Neural progenitor cell (in vitro differentiated cells): Measurements from ENCODE around the gene ANKLE1. TPM values are rescaled to one million over a fixed set of nuclear protein-coding genes. Genes with fewer than 3 reads are reported as not detected.
"Not testable (repeated sequence)": the region's sequence is repeated elsewhere in the genome, so short reads cannot be mapped to it uniquely, and the experiment has no call there.

Experiments used
- DNase-seq: peaks from one replicate; pipeline ENCODE4 v3.0.0-alpha.2; 2016; ENCODE audit warnings: low spot score
- H2AFZ ChIP-seq: fragments of 200-600 bp; sonication (generic); replicated peaks from 2 replicates; pipeline ENCODE4 v1.6.1; 2016; ENCODE audit warnings: antibody characterized with exemption
- H3F3A ChIP-seq: fragments of 200-600 bp; sonication (generic); 2 replicates; pipeline ENCODE4 v1.6.1; 2016; ENCODE audit warnings: antibody characterized with exemption, low read depth
- H3K27ac ChIP-seq: fragments of 200-600 bp; sonication (generic); 2 replicates; pipeline ENCODE4 v1.5.1; 2016; ENCODE audit warnings: mild to moderate bottlenecking
- H3K27me3 ChIP-seq: fragments of 200-600 bp; sonication (generic); 2 replicates; pipeline ENCODE4 v1.6.1; 2016; ENCODE audit warnings: mild to moderate bottlenecking, moderate library complexity
- H3K36me3 ChIP-seq: fragments of 200-600 bp; sonication (generic); 2 replicates; pipeline ENCODE4 v1.5.1; 2016
- H3K4me1 ChIP-seq: fragments of 200-600 bp; sonication (generic); 2 replicates; pipeline ENCODE4 v1.6.1; 2016; ENCODE audit warnings: mixed run types
- H3K4me2 ChIP-seq: fragments of 200-600 bp; sonication (generic); 2 replicates; pipeline ENCODE4 v1.6.1; 2016
- H3K4me3 ChIP-seq: fragments of 200-600 bp; sonication (generic); 2 replicates; pipeline ENCODE4 v1.5.1; 2016
- H3K79me2 ChIP-seq: fragments of 200-600 bp; sonication (generic); 2 replicates; pipeline ENCODE4 v1.6.1; 2016; ENCODE audit warnings: low read depth
- H3K9ac ChIP-seq: fragments of 200-600 bp; sonication (generic); 2 replicates; pipeline ENCODE4 v1.6.1; 2016
- H3K9me3 ChIP-seq: fragments of 200-600 bp; sonication (generic); 2 replicates; pipeline ENCODE4 v1.5.1; 2016; ENCODE audit warnings: low read depth
- H4K20me1 ChIP-seq: fragments of 200-600 bp; sonication (generic); 2 replicates; pipeline ENCODE4 v1.6.1; 2016; ENCODE audit warnings: low read depth
- H3K27ac Mint-ChIP-seq: 3 replicates; pipeline ENCODE4 v1.8.0; 2021; ENCODE audit warnings: mixed read lengths
- H3K27me3 Mint-ChIP-seq: 2 replicates; pipeline ENCODE4 v1.8.0; 2022; ENCODE audit warnings: low read depth, mild to moderate bottlenecking, inconsistent platforms, moderate library complexity, mixed read lengths; ENCODE audit not compliant: insufficient read depth
- H3K36me3 Mint-ChIP-seq: 3 replicates; pipeline ENCODE4 v1.8.0; 2021; ENCODE audit warnings: mixed read lengths
- H3K4me1 Mint-ChIP-seq: 3 replicates; pipeline ENCODE4 v1.8.0; 2021; ENCODE audit warnings: mixed read lengths
- H3K4me3 Mint-ChIP-seq: 3 replicates; pipeline ENCODE4 v1.8.0; 2021; ENCODE audit warnings: mild to moderate bottlenecking, moderate library complexity, mixed read lengths
- H3K9me3 Mint-ChIP-seq: 3 replicates; pipeline ENCODE4 v1.8.0; 2020; ENCODE audit warnings: mixed read lengths
- EZH2 ChIP-seq: fragments of 200-600 bp; sonication (generic); IDR thresholded peaks from 2 replicates; pipeline ENCODE4 v1.6.1; 2017; ENCODE audit warnings: antibody characterized with exemption, mild to moderate bottlenecking, moderate library complexity
- EZH2phosphoT487 ChIP-seq: fragments of 200-600 bp; sonication (generic); IDR thresholded peaks from 2 replicates; pipeline ENCODE4 v1.6.1; 2017; ENCODE audit warnings: antibody characterized with exemption
- total RNA-seq: library from RNA; depleted of rRNA; stranded (reverse); fragments of >200 nt; gene quantifications from 2 replicates; pipeline ENCODE4 v1.2.3, GENCODE V29; 2015; ENCODE audit warnings: low replicate concordance
- TF ChIP-seq, protein P1 (sequence below): fragments of 200-600 bp; sonication (generic); IDR thresholded peaks from 2 replicates; pipeline ENCODE4 v1.5.1; 2017; ENCODE audit warnings: antibody characterized with exemption, mild to moderate bottlenecking

The ANKLE1 gene
- total RNA-seq, 1 donor from 2014 or later = 2.3 TPM

GRCh38 chr19:17266589-17266974, 15.1 kb upstream of the ANKLE1 start:
- Mint-ChIP-seq H3K4me1 (peaks cover 23% of the 10 kb centered on the region), H3K36me3 (peaks cover 7% of the 10 kb centered on the region), H3K27ac (peak overlapping the region; percentile 29), H3K27me3 (peaks cover 5% of the 10 kb centered on the region), H3K9me3 (no peaks in the 10 kb centered on the region), H3K4me3 (peak overlapping the region; percentile 86)
- Histone ChIP-seq H3K36me3 (no peaks in the 10 kb centered on the region), H3F3A (peaks cover 23% of the 10 kb centered on the region), H3K4me1 (peaks cover 5% of the 10 kb centered on the region), H2AFZ (no peak overlapping the region), H4K20me1 (no peaks in the 10 kb centered on the region), H3K4me2 (no peak overlapping the region), H3K27ac (no peak overlapping the region), H3K27me3 (no peaks in the 10 kb centered on the region), H3K9ac (no peak overlapping the region), H3K9me3 (no peaks in the 10 kb centered on the region), H3K4me3 (no peak overlapping the region), H3K79me2 (peaks cover 17% of the 10 kb centered on the region)
- DNase-seq = peak; percentile 41
- TF ChIP-seq, protein P1, sequence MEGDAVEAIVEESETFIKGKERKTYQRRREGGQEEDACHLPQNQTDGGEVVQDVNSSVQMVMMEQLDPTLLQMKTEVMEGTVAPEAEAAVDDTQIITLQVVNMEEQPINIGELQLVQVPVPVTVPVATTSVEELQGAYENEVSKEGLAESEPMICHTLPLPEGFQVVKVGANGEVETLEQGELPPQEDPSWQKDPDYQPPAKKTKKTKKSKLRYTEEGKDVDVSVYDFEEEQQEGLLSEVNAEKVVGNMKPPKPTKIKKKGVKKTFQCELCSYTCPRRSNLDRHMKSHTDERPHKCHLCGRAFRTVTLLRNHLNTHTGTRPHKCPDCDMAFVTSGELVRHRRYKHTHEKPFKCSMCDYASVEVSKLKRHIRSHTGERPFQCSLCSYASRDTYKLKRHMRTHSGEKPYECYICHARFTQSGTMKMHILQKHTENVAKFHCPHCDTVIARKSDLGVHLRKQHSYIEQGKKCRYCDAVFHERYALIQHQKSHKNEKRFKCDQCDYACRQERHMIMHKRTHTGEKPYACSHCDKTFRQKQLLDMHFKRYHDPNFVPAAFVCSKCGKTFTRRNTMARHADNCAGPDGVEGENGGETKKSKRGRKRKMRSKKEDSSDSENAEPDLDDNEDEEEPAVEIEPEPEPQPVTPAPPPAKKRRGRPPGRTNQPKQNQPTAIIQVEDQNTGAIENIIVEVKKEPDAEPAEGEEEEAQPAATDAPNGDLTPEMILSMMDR = no peak
- no peak for TF ChIP-seq EZH2
- TF ChIP-seq EZH2phosphoT487 = no peak

GRCh38 chr19:17266975-17267788, 14.5 kb upstream of the ANKLE1 start, which contains the start of gene BABAM1:
TSS of gene BABAM1 (plus strand) at chr19:17267443. CDS start at chr19:17268807, 1,364 bp downstream.
- Histone ChIP-seq H4K20me1 (no peaks in the 10 kb centered on the region), H3K79me2 (peaks cover 17% of the 10 kb centered on the region), H2AFZ (peak within 1 kb of the TSS; percentile 94), H3K9ac (peak within 1 kb of the TSS; percentile 92), H3K4me1 (peaks cover 5% of the 10 kb centered on the region), H3K27ac (no peak within 1 kb of the TSS), H3K27me3 (no peaks in the 10 kb centered on the region), H3K9me3 (no peaks in the 10 kb centered on the region), H3K4me2 (peak within 1 kb of the TSS; percentile 95), H3F3A (peaks cover 23% of the 10 kb centered on the region), H3K36me3 (no peaks in the 10 kb centered on the region), H3K4me3 (peak within 1 kb of the TSS; percentile 99)
- Mint-ChIP-seq H3K36me3 (peaks cover 8% of the 10 kb centered on the region), H3K27me3 (peaks cover 5% of the 10 kb centered on the region), H3K27ac (peak within 1 kb of the TSS; percentile 74), H3K4me1 (peaks cover 23% of the 10 kb centered on the region), H3K9me3 (no peaks in the 10 kb centered on the region), H3K4me3 (peak within 1 kb of the TSS; percentile 86)
- peak; percentile 97 for DNase-seq
- TF ChIP-seq, protein P1 = no peak
- no peak for TF ChIP-seq EZH2phosphoT487
- TF ChIP-seq EZH2 = no peak

DNA sequence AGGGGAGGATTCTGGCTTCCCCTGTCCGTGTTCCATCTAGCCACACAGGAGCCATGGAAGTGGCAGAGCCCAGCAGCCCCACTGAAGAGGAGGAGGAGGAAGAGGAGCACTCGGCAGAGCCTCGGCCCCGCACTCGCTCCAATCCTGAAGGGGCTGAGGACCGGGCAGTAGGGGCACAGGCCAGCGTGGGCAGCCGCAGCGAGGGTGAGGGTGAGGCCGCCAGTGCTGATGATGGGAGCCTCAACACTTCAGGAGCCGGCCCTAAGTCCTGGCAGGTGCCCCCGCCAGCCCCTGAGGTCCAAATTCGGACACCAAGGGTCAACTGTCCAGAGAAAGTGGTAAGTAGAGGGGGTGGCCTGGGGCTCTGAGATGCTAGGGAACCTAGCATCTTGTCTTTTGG, 12.9 kb upstream of the ANKLE1 start:
- no peak for DNase-seq
- no peak overlapping the region for H3K27ac ChIP-seq
- H3K9me3 ChIP-seq = no peaks in the 10 kb centered on the region
- TF ChIP-seq, protein P1 = no peak
- TF ChIP-seq EZH2phosphoT487 = no peak
- H3K4me3 ChIP-seq = no peak overlapping the region
- peaks cover 5% of the 10 kb centered on the region for H3K27me3 Mint-ChIP-seq
- no peaks in the 10 kb centered on the region for H3K27me3 ChIP-seq
- peak overlapping the region; percentile 86 for H3K4me3 Mint-ChIP-seq
- H3K4me1 ChIP-seq = peaks cover 5% of the 10 kb centered on the region
- no peaks in the 10 kb centered on the region for H3K36me3 ChIP-seq
- peaks cover 23% of the 10 kb centered on the region for H3F3A ChIP-seq
- no peak overlapping the region for H3K4me2 ChIP-seq
- no peaks in the 10 kb centered on the region for H4K20me1 ChIP-seq
- H3K27ac Mint-ChIP-seq = no peak overlapping the region
- H3K9me3 Mint-ChIP-seq = no peaks in the 10 kb centered on the region
- H3K79me2 ChIP-seq = peaks cover 17% of the 10 kb centered on the region
- H3K9ac ChIP-seq = no peak overlapping the region
- no peak overlapping the region for H2AFZ ChIP-seq
- H3K4me1 Mint-ChIP-seq = peaks cover 16% of the 10 kb centered on the region
- peaks cover 8% of the 10 kb centered on the region for H3K36me3 Mint-ChIP-seq

DNA sequence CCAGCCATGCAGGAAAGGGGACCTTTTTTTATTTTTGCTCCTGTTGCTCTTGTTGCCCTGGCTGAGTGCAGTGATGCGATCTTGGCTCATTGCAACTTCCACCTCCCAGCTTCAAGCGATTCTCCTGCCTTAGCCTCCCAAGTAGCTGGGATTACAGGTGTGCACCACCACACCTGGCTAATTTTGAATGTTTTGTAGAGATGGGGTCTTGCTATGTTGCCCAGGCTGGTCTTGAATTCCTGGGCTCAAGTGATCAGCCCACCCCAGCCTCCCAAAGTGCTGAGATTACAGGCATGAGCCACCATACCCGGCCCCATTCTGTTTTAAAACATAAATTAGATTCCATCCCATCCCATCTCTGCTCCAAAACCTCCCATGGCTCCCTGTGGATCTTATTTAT, 6.8 kb upstream of the ANKLE1 start:
- not testable (repeated sequence) for H3K4me3 Mint-ChIP-seq

More for the DNA sequence above, 6.8 kb upstream of the ANKLE1 start:
- not testable (repeated sequence) for H3K27me3 ChIP-seq, H3K9me3 ChIP-seq, H3K9me3 Mint-ChIP-seq, H3F3A ChIP-seq, H3K27ac Mint-ChIP-seq, H3K36me3 ChIP-seq, H4K20me1 ChIP-seq, H3K4me3 ChIP-seq, H3K27me3 Mint-ChIP-seq, DNase-seq, H3K4me1 Mint-ChIP-seq, H3K79me2 ChIP-seq, H3K9ac ChIP-seq, H2AFZ ChIP-seq, H3K27ac ChIP-seq, H3K4me2 ChIP-seq, H3K4me1 ChIP-seq
- H3K36me3 Mint-ChIP-seq = peaks cover 15% of the 10 kb centered on the region
